HFF-Myc (cell line): ENCODE data around the gene ADIPOR2.
A peak's percentile ranks its signal among the peaks of the same experiment; 100 is the strongest.

Source experiments
- DNase-seq: peaks from one replicate; pipeline ENCODE4 v3.0.0-alpha.2; 2011; ENCODE audit warnings: low read depth; ENCODE audit errors: extremely low read depth
- H3K4me3 ChIP-seq: replicated peaks from 2 replicates; pipeline ENCODE4 v1.5.1; 2011; ENCODE audit warnings: low read depth, mild to moderate bottlenecking, control low read depth, low read length
- CTCF ChIP-seq: IDR thresholded peaks from 2 replicates; pipeline ENCODE4 v1.5.1; 2012; ENCODE audit warnings: mild to moderate bottlenecking, low read depth, low read length, control low read depth; ENCODE audit errors: missing control alignments

The ADIPOR2 gene

GRCh38 chr12:1690578-1691122 is at the start of gene ADIPOR2:
TSS of gene ADIPOR2 (plus strand) at chr12:1691070. CDS start at chr12:1754344, 63,274 bp downstream.
- TF ChIP-seq CTCF, result no peak
- DNase-seq, result peak; percentile 91
- H3K4me3 ChIP-seq, result peak within 1 kb of the TSS; percentile 91

GRCh38 chr12:1642513-1642912 is 48.4 kb upstream of the ADIPOR2 start:
- no peak for DNase-seq
- no peak for TF ChIP-seq CTCF

GRCh38 chr12:1643043-1643442 is 47.8 kb upstream of the ADIPOR2 start:
- no peak for TF ChIP-seq CTCF
- H3K4me3 ChIP-seq, result no peak overlapping the region
- DNase-seq, result no peak

More at GRCh38 chr12:1642513-1642912, 48.4 kb upstream of the ADIPOR2 start:
- no peak overlapping the region for H3K4me3 ChIP-seq

GRCh38 chr12:1643905-1644533 is 46.9 kb upstream of the ADIPOR2 start:
- no peak for DNase-seq
- no peak for TF ChIP-seq CTCF
- no peak overlapping the region for H3K4me3 ChIP-seq

GRCh38 chr12:1644534-1645438 is 46.1 kb upstream of the ADIPOR2 start:
- peak; percentile 53 for DNase-seq
- no peak overlapping the region for H3K4me3 ChIP-seq
- no peak for TF ChIP-seq CTCF

- no peak overlapping the region for H3K4me3 ChIP-seq
- no peak for TF ChIP-seq CTCF
- DNase-seq, result no peak
These were observed 45.1 kb upstream of the ADIPOR2 start for GRCh38 chr12:1645819-1646218.
